HEK293 (cell line): ENCODE measurements around the gene MTA1.
A peak's percentile ranks its signal among the peaks of the same experiment; 100 is the strongest.

Experiments used
- EGR2 ChIP-seq: fragments of 450-650 bp; formaldehyde crosslinking; IDR thresholded peaks from 2 replicates; pipeline ENCODE4 v1.5.1; 2016; ENCODE audit warnings: low read depth, missing biosample characterization, missing genetic modification characterization
- FEZF1 ChIP-seq: fragments of 450-650 bp; formaldehyde crosslinking; IDR thresholded peaks from 2 replicates; pipeline ENCODE4 v1.5.1; 2016; ENCODE audit warnings: missing biosample characterization, missing genetic modification characterization
- GLI4 ChIP-seq: fragments of 450-650 bp; formaldehyde crosslinking; IDR thresholded peaks from 2 replicates; pipeline ENCODE4 v1.5.1; 2016; ENCODE audit warnings: missing biosample characterization, missing genetic modification characterization
- KLF1 ChIP-seq: fragments of 450-650 bp; formaldehyde crosslinking; IDR thresholded peaks from 2 replicates; pipeline ENCODE4 v1.5.1; 2016; ENCODE audit warnings: missing biosample characterization, missing genetic modification characterization
- KLF17 ChIP-seq: fragments of 450-650 bp; formaldehyde crosslinking; IDR thresholded peaks from 2 replicates; pipeline ENCODE4 v1.5.1; 2016; ENCODE audit warnings: missing biosample characterization, missing genetic modification characterization
- MZF1 ChIP-seq: fragments of 450-650 bp; formaldehyde crosslinking; IDR thresholded peaks from 2 replicates; pipeline ENCODE4 v1.5.1; 2017; ENCODE audit warnings: missing biosample characterization, missing genetic modification characterization, borderline replicate concordance
- PRDM10 ChIP-seq: fragments of 450-650 bp; formaldehyde crosslinking; IDR thresholded peaks from 2 replicates; pipeline ENCODE4 v1.5.1; 2016; ENCODE audit warnings: missing biosample characterization, missing genetic modification characterization
- WT1 ChIP-seq: fragments of 450-650 bp; formaldehyde crosslinking; IDR thresholded peaks from 2 replicates; pipeline ENCODE4 v1.5.1; 2016; ENCODE audit warnings: missing biosample characterization, missing genetic modification characterization
- ZBTB7A ChIP-seq: fragments of 450-650 bp; formaldehyde crosslinking; IDR thresholded peaks from 2 replicates; pipeline ENCODE4 v1.5.1; 2016; ENCODE audit warnings: low read depth, missing biosample characterization, missing genetic modification characterization
- ZBTB8A ChIP-seq: fragments of 450-650 bp; formaldehyde crosslinking; IDR thresholded peaks from 2 replicates; pipeline ENCODE4 v1.5.1; 2016; ENCODE audit warnings: missing biosample characterization, missing genetic modification characterization
- ZNF121 ChIP-seq: fragments of 450-650 bp; formaldehyde crosslinking; IDR thresholded peaks from 2 replicates; pipeline ENCODE4 v1.5.1; 2016; ENCODE audit warnings: missing biosample characterization, missing genetic modification characterization
- ZNF19 ChIP-seq: fragments of 450-650 bp; formaldehyde crosslinking; IDR thresholded peaks from 2 replicates; pipeline ENCODE4; 2016; ENCODE audit warnings: missing biosample characterization, missing genetic modification characterization, low read depth
- ZNF23 ChIP-seq: fragments of 450-650 bp; formaldehyde crosslinking; IDR thresholded peaks from 2 replicates; pipeline ENCODE4 v1.5.1; 2016; ENCODE audit warnings: missing biosample characterization, missing genetic modification characterization, borderline replicate concordance
- ZNF266 ChIP-seq: fragments of 450-650 bp; formaldehyde crosslinking; IDR thresholded peaks from 2 replicates; pipeline ENCODE4 v1.5.1; 2016; ENCODE audit warnings: missing biosample characterization, missing genetic modification characterization, low read depth
- ZNF335 ChIP-seq: fragments of 450-650 bp; formaldehyde crosslinking; conservative IDR thresholded peaks from 2 replicates; pipeline ENCODE4 v1.5.1; 2016; ENCODE audit warnings: missing biosample characterization, missing genetic modification characterization
- ZNF394 ChIP-seq: fragments of 450-650 bp; formaldehyde crosslinking; IDR thresholded peaks from 2 replicates; pipeline ENCODE4 v1.5.1; 2016; ENCODE audit warnings: missing biosample characterization, missing genetic modification characterization, mild to moderate bottlenecking, moderate library complexity, borderline replicate concordance
- ZNF404 ChIP-seq: fragments of 450-650 bp; formaldehyde crosslinking; IDR thresholded peaks from 2 replicates; pipeline ENCODE4 v1.5.1; 2017; ENCODE audit warnings: missing biosample characterization, missing genetic modification characterization
- ZNF513 ChIP-seq: fragments of 450-650 bp; IDR thresholded peaks from 2 replicates; pipeline ENCODE4 v1.5.1; 2018; ENCODE audit warnings: missing biosample characterization, missing genetic modification characterization
- ZNF544 ChIP-seq: fragments of 450-650 bp; formaldehyde crosslinking; IDR thresholded peaks from 2 replicates; pipeline ENCODE4 v1.5.0; 2017; ENCODE audit warnings: missing biosample characterization, missing genetic modification characterization
- ZNF571 ChIP-seq: fragments of 450-650 bp; formaldehyde crosslinking; IDR thresholded peaks from 2 replicates; pipeline ENCODE4 v1.5.0; 2017; ENCODE audit warnings: missing biosample characterization, missing genetic modification characterization
- ZNF792 ChIP-seq: fragments of 450-650 bp; formaldehyde crosslinking; IDR thresholded peaks from 2 replicates; pipeline ENCODE4 v1.5.1; 2016; ENCODE audit warnings: missing biosample characterization, missing genetic modification characterization
- ZNF830 ChIP-seq: fragments of 450-650 bp; IDR thresholded peaks from 2 replicates; pipeline ENCODE4 v1.5.0; 2018; ENCODE audit warnings: missing biosample characterization, missing genetic modification characterization, low read depth, mild to moderate bottlenecking, moderate library complexity
- TF ChIP-seq, protein P1 (sequence below): fragments of 450-650 bp; formaldehyde crosslinking; IDR thresholded peaks from 2 replicates; pipeline ENCODE4 v1.5.1; 2017; ENCODE audit warnings: missing biosample characterization, missing genetic modification characterization
- TF ChIP-seq, protein P2 (sequence below): fragments of 450-650 bp; formaldehyde crosslinking; conservative IDR thresholded peaks from 2 replicates; pipeline ENCODE4 v1.5.1; 2016; ENCODE audit warnings: low read depth, missing biosample characterization, missing genetic modification characterization
- TF ChIP-seq, protein P3 (sequence below): fragments of 450-650 bp; formaldehyde crosslinking; IDR thresholded peaks from 2 replicates; pipeline ENCODE4 v1.5.1; 2016; ENCODE audit warnings: missing biosample characterization, missing genetic modification characterization, low read depth

Gene MTA1

DNA sequence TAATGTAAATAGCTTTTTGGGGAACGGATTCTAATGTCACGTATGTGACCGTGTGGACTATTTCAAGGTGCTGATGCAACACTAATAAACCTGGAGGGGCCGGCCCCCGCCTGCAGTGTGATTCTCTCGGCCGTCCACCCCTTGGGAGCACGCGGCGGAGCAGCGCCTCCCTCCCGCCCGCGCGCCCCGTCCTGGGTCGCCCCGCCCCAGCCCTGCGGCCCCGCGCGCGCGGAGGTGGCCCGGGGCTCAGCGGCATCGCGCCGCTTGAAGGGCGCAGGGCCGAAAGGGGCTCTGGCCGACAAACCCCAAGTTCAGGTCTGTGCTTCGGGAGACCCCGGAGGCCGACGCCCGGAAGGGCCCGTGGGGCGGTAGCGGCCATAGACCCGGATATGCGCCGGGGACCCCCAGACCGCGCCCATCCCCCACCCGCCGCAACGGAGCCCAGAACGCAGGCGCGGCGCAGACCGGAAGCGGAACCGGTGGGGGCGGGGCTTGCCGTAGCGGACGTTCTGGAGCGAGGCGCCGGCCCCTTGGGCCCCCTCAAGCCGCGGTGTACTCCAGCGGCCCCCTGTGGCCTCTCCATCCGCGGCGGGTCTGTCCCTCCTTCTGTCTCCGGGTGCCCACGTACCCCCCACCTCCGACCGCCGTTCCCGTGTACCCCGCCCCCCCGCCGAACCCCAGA is 21.4 kb upstream of the MTA1 start, which contains the start of gene TEX22 (continued):
- TF ChIP-seq, protein P1, sequence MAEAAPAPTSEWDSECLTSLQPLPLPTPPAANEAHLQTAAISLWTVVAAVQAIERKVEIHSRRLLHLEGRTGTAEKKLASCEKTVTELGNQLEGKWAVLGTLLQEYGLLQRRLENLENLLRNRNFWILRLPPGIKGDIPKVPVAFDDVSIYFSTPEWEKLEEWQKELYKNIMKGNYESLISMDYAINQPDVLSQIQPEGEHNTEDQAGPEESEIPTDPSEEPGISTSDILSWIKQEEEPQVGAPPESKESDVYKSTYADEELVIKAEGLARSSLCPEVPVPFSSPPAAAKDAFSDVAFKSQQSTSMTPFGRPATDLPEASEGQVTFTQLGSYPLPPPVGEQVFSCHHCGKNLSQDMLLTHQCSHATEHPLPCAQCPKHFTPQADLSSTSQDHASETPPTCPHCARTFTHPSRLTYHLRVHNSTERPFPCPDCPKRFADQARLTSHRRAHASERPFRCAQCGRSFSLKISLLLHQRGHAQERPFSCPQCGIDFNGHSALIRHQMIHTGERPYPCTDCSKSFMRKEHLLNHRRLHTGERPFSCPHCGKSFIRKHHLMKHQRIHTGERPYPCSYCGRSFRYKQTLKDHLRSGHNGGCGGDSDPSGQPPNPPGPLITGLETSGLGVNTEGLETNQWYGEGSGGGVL (tag by site-specific recombination) = peak; percentile 25; the same call in 1 of the 2 replicates
- TF ChIP-seq ZNF571 (tag by site-specific recombination) = no peak
- no peak for TF ChIP-seq MZF1 (tag by site-specific recombination)
- no peak for TF ChIP-seq ZNF792 (tag by site-specific recombination)
- peak; percentile 97 for TF ChIP-seq ZBTB7A (tag by site-specific recombination)
- no peak for TF ChIP-seq EGR2 (tag by site-specific recombination)
- TF ChIP-seq ZNF404 = no peak
- TF ChIP-seq ZBTB8A (tag by site-specific recombination) = peak; percentile 95
- peak; percentile 78 for TF ChIP-seq ZNF335
- TF ChIP-seq FEZF1 = no peak
- no peak for TF ChIP-seq ZNF266 (tag by site-specific recombination)
- no peak for TF ChIP-seq GLI4 (tag by site-specific recombination)
- TF ChIP-seq KLF17 (tag by site-specific recombination) = peak; percentile 81
- TF ChIP-seq WT1 (tag by site-specific recombination) = no peak
- no peak for TF ChIP-seq ZNF23 (tag by site-specific recombination)
- no peak for TF ChIP-seq ZNF513 (tag by site-specific recombination)
- TF ChIP-seq, protein P2, sequence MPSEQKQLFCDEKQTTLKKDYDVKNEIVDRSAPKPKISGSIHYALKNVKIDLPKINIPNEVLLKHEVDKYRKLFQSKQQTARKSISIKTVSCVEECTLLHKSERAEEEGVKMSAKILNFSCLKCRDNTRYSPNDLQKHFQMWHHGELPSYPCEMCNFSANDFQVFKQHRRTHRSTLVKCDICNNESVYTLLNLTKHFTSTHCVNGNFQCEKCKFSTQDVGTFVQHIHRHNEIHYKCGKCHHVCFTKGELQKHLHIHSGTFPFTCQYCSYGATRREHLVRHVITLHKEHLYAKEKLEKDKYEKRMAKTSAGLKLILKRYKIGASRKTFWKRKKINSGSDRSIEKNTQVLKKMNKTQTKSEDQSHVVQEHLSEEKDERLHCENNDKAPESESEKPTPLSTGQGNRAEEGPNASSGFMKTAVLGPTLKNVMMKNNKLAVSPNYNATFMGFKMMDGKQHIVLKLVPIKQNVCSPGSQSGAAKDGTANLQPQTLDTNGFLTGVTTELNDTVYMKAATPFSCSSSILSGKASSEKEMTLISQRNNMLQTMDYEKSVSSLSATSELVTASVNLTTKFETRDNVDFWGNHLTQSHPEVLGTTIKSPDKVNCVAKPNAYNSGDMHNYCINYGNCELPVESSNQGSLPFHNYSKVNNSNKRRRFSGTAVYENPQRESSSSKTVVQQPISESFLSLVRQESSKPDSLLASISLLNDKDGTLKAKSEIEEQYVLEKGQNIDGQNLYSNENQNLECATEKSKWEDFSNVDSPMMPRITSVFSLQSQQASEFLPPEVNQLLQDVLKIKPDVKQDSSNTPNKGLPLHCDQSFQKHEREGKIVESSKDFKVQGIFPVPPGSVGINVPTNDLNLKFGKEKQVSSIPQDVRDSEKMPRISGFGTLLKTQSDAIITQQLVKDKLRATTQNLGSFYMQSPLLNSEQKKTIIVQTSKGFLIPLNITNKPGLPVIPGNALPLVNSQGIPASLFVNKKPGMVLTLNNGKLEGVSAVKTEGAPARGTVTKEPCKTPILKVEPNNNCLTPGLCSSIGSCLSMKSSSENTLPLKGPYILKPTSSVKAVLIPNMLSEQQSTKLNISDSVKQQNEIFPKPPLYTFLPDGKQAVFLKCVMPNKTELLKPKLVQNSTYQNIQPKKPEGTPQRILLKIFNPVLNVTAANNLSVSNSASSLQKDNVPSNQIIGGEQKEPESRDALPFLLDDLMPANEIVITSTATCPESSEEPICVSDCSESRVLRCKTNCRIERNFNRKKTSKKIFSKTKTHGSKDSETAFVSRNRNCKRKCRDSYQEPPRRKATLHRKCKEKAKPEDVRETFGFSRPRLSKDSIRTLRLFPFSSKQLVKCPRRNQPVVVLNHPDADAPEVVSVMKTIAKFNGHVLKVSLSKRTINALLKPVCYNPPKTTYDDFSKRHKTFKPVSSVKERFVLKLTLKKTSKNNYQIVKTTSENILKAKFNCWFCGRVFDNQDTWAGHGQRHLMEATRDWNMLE (tag by site-specific recombination) = peak; percentile 63
- TF ChIP-seq KLF1 = 0 out of 2 replicates have a peak, but pooled peaks have one; percentile 33
- TF ChIP-seq, protein P3, sequence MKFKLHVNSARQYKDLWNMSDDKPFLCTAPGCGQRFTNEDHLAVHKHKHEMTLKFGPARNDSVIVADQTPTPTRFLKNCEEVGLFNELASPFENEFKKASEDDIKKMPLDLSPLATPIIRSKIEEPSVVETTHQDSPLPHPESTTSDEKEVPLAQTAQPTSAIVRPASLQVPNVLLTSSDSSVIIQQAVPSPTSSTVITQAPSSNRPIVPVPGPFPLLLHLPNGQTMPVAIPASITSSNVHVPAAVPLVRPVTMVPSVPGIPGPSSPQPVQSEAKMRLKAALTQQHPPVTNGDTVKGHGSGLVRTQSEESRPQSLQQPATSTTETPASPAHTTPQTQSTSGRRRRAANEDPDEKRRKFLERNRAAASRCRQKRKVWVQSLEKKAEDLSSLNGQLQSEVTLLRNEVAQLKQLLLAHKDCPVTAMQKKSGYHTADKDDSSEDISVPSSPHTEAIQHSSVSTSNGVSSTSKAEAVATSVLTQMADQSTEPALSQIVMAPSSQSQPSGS (tag by site-specific recombination) = no peak
- peak; percentile 34; the same call in 1 of the 2 replicates for TF ChIP-seq ZNF394 (tag by site-specific recombination)
- no peak for TF ChIP-seq ZNF830 (tag by site-specific recombination)
- no peak for TF ChIP-seq ZNF121 (tag by site-specific recombination)
- TF ChIP-seq ZNF19 (tag by site-specific recombination) = no peak
- no peak for TF ChIP-seq ZNF544 (tag by site-specific recombination)
- TF ChIP-seq PRDM10 = peak; percentile 39; the same call in 1 of the 2 replicates
